Ovary (tissue), 3 donors: Measurements from ENCODE around the gene GSG1.

Experiments
- CTCF ChIP-seq, 3 donors: fragments of 450-650 bp in 2 of 3; fragments of 200-600 bp in 1 of 3; IDR thresholded peaks; one replicate each; pipeline versions ENCODE4 v1.5.1 to v1.8.0; 2016 to 2022; ENCODE audit warnings: antibody characterized with exemption in 3 of 3, mild to moderate bottlenecking in 1 of 3
- POLR2A ChIP-seq: fragments of 450-650 bp; IDR thresholded peaks from one replicate; pipeline ENCODE4 v1.6.1; 2017; ENCODE audit warnings: antibody characterized with exemption, mild to moderate bottlenecking, moderate library complexity
- donor health status: DM: no; HTN: no; CAD: no.

- TF ChIP-seq CTCF (IDR thresholded peaks at IDR 0.05) (no peak), POLR2A (no peak)
Observed at GRCh38 chr12:13075118-13075480, 28.4 kb downstream of the GSG1 start.
